Measurements from ENCODE around the gene ELMOD3.
"Not testable (repeated sequence)": the region's sequence is repeated elsewhere in the genome, so short reads cannot be mapped to it uniquely, and the experiment has no call there.

Gene ELMOD3

DNA sequence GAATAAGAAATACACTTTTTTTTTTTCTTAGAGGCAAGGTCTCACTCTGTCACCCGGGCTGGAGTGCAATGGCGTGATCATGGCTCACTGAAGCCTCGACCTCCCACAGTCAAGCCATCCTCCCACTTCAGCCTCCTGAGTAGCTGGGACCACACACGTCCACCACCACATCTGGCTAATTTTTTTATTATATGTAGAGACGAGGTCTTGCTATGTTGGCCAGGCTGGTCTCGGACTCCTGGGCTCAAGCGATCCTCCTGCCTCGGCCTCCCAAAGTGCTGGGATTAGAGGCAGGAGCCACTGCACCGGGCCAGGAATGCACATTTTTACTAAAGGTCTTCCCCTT, 29.1 kb upstream of the ELMOD3 start:
- H3K4me3 Mint-ChIP-seq = peak overlapping the region; percentile 99
- peaks cover 65% of the 10 kb centered on the region for H3K36me3 Mint-ChIP-seq
- ATAC-seq = no peak
- H3K27me3 Mint-ChIP-seq = no peaks in the 10 kb centered on the region
- H3K9me3 Mint-ChIP-seq = no peaks in the 10 kb centered on the region
- peak overlapping the region; percentile 98 for H3K27ac Mint-ChIP-seq
- peaks cover 70% of the 10 kb centered on the region for H3K4me1 Mint-ChIP-seq

DNA sequence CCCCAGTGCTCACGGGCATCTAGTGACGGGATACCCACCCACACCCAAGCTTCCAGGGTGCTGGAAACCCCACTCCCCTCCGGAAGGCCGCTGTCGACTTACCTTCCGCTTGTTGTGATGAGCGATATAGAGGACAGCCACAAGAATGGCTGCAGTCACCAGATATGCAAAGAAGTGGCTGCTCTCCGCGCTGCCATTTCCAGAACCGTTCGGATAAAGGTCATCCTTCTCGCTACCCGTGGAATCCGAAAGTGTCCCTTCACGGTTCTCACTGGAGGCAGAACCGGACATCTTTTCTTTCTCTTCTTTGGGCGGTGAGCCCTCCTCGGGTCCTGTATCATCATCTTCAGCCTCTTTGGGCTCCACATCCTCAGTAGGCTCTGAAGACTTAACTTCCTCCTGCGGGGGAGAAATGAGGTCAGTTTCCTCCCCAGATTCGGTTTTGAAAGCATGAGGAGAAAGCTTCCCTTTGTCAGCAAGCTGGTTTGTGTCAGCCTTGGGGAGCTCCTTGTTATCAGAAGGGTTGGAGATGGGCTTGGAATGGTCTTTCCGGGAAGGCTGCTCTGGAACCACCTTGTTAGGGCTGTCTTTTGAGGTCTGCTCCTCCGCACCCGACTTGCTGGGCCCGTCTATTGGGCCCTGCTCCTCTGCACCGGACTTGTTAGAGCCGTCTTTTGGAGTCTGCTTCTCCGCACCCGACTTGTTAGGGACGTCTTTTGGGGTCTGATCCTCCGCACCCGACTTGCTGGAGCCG, 28.0 kb upstream of the ELMOD3 start:
- Mint-ChIP-seq H3K9me3 (no peaks in the 10 kb centered on the region), H3K27ac (peak overlapping the region; percentile 98), H3K27me3 (no peaks in the 10 kb centered on the region), H3K4me3 (peak overlapping the region; percentile 99), H3K4me1 (peaks cover 68% of the 10 kb centered on the region), H3K36me3 (peaks cover 58% of the 10 kb centered on the region)
- peak; percentile 52 for ATAC-seq

DNA sequence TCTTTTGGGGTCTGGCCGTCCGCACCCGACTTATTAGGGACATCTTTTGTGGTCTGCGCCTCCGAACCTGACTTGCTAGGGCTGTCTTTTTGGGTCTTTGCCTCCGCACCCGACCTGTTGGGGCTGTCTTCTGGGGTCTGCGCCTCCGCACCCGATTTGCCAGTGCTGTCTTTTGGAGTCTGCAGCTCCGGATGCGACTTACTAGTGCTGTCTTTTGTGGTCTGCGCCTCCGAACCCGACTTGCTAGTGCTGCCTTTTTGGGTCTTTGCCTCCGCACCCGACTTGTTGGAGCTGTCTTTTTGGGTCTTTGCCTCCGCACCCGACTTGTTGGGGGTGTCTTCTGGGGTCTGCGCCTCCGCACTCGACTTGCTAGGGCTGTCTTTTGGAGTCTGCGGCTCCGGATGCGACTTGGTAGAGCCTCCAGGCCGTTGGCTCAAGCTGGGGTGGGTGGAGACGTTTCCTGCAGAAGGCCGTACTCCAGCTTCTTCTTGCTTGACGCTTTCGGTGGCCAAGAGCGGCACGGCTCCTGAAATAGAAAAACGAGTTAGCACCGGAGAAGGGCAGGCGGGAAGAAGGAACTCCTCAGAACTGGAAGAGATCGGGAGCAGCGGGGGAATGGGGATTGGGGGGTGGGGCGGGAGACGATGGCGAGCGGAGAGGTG, 27.3 kb upstream of the ELMOD3 start:
- Mint-ChIP-seq H3K9me3 (no peaks in the 10 kb centered on the region), H3K36me3 (peaks cover 52% of the 10 kb centered on the region), H3K4me1 (peaks cover 63% of the 10 kb centered on the region), H3K4me3 (peak overlapping the region; percentile 99), H3K27ac (peak overlapping the region; percentile 98), H3K27me3 (no peaks in the 10 kb centered on the region)
- ATAC-seq = peak; percentile 68

DNA sequence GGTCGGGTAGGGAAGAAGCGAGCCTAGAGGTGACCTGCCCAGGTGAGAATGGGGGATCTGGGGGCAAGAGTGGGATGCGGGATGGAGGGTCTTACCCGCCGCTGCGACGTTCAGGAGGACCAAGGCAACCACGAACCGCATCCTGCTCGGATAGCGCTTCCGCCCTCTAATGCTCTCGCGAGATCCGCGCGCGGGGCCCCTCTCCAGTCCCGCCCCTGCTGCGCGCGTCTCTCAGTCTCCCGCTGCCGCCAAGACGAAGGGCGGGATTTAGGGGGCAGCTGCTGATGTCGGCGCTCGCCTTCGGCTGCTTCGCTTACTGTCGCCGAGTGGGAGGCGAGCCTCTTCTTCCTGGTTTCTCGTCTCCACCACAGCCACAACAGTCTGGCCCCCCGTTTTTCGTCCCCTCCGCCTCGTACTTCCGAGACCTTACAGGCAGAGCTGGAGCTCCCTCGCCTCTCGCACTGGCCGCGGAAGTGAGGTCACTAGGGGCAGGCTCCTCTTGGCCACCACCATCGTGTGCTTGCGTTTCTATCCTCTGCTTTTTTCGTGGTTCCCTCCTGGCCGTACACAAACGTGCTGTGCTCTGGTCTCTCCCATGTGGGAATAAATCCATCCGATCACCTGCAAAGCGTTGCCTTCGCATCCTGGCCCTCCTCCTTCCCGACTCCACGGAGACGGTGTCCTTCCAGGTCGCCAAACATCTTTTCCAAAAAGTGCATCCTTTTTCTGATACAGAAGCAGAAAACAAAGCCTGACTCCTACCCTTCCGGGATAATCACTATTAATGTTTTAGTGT, 26.5 kb upstream of the ELMOD3 start, which contains the start of gene TGOLN2:
TGOLN2 (minus strand) TSS at position 168 of the 796 bp plus-strand sequence; CDS start at position 141, 27 bp downstream.
- peaks cover 45% of the 10 kb centered on the region for H3K36me3 Mint-ChIP-seq
- no peaks in the 10 kb centered on the region for H3K9me3 Mint-ChIP-seq
- peak; percentile 96 for ATAC-seq
- H3K4me1 Mint-ChIP-seq = peaks cover 56% of the 10 kb centered on the region
- H3K27ac Mint-ChIP-seq = peak within 1 kb of the TSS; percentile 98
- peak within 1 kb of the TSS; percentile 99 for H3K4me3 Mint-ChIP-seq
- no peaks in the 10 kb centered on the region for H3K27me3 Mint-ChIP-seq

DNA sequence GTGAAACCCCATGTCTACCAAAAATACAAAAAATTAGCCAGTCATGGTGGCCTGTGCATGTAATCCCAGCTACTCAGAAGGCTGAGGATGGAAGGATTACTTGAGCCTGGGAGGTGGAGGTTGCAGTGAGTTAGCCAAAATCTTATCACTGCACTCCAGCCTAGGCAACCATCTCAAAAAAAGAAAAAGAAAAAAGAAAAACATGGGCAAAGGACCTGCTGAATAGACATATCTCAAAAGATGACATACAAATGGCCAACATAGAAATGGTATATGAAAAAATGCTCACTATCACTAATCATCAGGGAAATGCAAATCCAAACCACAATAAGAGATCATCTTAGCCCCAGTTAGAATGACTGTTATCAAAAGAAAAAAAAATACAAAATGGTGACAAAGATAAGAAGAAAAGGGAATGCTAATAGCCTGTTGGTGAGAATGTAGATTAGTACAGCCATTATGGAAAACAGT, 25.4 kb upstream of the ELMOD3 start:
- no peak for ATAC-seq
- Mint-ChIP-seq H3K36me3 (peaks cover 37% of the 10 kb centered on the region), H3K4me1 (peaks cover 44% of the 10 kb centered on the region), H3K4me3 (no peak overlapping the region), H3K27ac (peak overlapping the region; percentile 98), H3K27me3 (no peaks in the 10 kb centered on the region), H3K9me3 (no peaks in the 10 kb centered on the region)

DNA sequence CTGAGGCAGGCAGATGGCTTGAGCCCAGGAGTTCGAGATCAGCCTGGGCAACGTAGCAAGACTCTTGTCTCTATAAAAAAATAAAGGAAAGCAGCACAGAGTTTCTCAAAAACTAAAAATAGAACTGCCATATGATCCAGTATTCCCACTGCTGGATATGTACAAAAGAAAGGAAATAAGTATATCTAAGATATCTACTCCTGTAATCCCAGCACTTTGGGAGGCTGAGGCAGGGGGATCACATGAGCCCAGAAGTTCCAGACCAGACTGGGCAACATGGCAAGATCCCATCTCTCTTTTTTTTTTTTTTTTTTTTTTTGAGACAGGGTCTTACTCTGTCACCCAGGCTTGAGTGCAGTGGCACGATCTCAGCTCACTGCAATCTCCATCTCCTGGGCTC, 24.9 kb upstream of the ELMOD3 start:
- not testable (repeated sequence) for H3K27me3 Mint-ChIP-seq, H3K4me3 Mint-ChIP-seq, ATAC-seq, H3K9me3 Mint-ChIP-seq
- peaks cover 39% of the 10 kb centered on the region for H3K4me1 Mint-ChIP-seq
- peak overlapping the region; percentile 98 for H3K27ac Mint-ChIP-seq
- H3K36me3 Mint-ChIP-seq = peaks cover 34% of the 10 kb centered on the region

DNA sequence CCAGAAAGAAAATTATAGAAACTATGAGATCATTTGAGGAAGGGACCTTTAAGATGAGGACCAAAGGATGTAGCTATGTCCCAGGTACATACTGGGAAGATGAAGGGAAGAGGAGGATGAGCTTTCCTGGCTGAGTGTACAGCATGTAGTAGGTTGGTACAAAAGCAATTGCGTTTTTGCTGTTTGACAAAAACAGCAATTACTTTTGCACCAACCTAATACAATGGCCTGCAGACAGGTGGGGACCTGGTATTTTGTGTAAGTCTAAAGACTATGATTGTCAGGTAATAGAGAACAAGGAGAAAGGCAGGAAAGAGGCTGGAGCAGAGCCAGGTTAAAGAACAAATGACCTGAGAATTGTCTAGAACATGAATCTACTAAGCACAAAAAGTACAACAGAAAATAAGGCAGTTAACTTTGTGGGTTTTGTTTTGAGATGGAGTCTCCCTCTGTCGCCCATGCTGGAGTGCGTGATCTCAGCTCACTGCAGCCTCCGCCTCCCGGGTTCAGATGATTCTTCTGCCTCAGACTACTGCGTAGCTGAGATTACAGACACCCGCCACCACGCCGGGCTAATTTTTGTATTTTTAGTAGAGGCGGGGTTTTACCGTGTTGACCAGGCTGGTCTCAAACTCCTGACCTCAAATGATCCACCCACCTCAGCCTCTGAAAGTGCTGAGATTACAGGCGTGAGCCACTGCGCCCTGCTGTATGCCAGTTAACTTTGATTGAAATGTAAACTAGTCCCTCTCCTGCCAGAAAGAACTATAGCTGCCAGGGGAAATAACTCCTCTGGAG, 23.5 kb upstream of the ELMOD3 start:
- Mint-ChIP-seq H3K4me1 (peaks cover 26% of the 10 kb centered on the region), H3K4me3 (no peak overlapping the region)
- no peak for ATAC-seq

DNA sequence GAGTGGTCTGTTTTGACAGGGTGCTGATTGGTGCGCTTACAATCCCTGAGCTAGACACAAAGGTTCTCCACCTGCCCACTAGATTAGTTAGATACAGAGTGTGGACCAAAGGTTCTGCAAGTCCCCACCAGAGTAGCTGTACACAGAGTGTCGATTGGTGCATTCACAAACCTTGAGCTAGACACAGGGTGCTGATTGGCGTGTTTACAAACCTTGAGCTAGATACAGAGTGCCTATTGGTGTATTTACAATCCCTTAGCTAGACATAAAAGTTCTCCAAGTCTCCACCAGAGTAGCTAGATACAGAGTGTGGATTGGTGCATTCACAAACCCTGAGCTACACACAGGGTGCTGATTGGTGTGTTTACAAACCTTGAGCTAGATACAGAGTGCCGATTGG, 20.7 kb upstream of the ELMOD3 start:
- H3K36me3 Mint-ChIP-seq, ATAC-seq, H3K27ac Mint-ChIP-seq: not testable (repeated sequence)

More for the DNA sequence above, 23.5 kb upstream of the ELMOD3 start:
- no peaks in the 10 kb centered on the region for H3K9me3 Mint-ChIP-seq
- H3K36me3 Mint-ChIP-seq = peaks cover 21% of the 10 kb centered on the region
- H3K27ac Mint-ChIP-seq = no peak overlapping the region
- H3K27me3 Mint-ChIP-seq = no peaks in the 10 kb centered on the region

DNA sequence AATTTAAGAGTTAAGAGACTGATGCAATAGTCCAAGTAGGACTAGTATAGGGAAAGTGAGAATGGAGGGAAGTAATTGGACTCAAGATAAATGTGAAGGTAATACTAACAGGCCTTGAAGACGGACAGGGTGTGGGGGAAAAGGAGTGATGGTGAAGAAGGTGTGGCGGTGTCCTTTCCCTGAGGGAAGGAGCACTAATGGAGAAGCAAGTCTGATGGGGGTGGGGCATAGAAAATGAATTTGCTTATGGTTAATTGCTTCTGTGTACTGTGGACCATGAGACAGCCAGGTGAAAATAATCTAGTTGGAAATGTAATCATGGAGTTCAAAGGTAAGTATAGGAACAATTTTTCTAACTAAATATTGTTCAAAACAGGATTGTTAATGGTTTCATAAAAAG, 19.6 kb upstream of the ELMOD3 start:
- Mint-ChIP-seq H3K27me3 (no peaks in the 10 kb centered on the region), H3K27ac (no peak overlapping the region), H3K9me3 (no peaks in the 10 kb centered on the region), H3K4me3 (no peak overlapping the region), H3K36me3 (peaks cover 5% of the 10 kb centered on the region), H3K4me1 (peaks cover 8% of the 10 kb centered on the region)
- ATAC-seq = no peak

More for the DNA sequence above, 20.7 kb upstream of the ELMOD3 start:
- H3K9me3 Mint-ChIP-seq, H3K27me3 Mint-ChIP-seq, H3K4me3 Mint-ChIP-seq: not testable (repeated sequence)
- peaks cover 16% of the 10 kb centered on the region for H3K4me1 Mint-ChIP-seq

DNA sequence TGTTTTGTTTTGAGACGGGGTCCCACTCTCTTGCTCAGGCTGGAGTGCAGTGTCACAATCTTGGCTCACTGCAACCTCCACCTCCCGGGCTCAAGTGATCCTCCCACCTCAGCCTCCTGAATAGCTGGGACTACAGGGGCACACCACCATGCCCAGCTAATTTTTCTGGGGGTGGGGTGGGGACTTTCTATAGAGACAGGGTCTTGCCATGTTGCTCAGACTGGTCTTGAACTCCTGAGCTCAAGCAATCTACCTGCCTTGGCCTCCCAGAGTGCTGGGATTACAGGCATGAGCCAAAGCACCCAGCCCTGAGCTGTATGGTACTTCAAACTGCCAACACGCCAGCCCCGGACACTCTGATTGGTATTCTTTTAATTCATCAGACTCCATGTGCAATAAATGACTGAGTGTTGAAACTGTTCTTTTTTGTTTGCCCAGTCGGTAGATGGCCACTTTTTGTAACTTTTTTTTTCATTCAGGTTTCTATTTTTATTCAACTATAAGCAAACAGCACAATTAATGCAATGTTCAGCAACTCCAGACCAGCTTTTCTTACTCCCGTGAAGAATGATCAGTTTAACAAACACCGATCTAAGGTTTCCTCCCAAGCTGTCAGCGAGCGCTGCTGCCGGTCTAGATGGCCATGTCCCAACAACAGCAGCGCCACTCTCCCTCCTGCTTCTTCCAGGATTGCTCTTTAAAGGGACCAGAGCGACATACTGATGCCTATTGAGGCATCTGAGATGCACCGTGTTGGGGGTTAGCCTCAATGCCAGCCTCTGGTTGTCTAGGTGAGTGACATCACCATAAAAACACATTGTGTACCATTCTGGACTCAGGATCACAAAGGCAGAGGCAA, 14.3 kb upstream of the ELMOD3 start:
- Mint-ChIP-seq H3K4me3 (no peak overlapping the region), H3K27ac (no peak overlapping the region), H3K27me3 (no peaks in the 10 kb centered on the region), H3K9me3 (no peaks in the 10 kb centered on the region), H3K36me3 (peaks cover 30% of the 10 kb centered on the region), H3K4me1 (no peaks in the 10 kb centered on the region)
- no peak for ATAC-seq

DNA sequence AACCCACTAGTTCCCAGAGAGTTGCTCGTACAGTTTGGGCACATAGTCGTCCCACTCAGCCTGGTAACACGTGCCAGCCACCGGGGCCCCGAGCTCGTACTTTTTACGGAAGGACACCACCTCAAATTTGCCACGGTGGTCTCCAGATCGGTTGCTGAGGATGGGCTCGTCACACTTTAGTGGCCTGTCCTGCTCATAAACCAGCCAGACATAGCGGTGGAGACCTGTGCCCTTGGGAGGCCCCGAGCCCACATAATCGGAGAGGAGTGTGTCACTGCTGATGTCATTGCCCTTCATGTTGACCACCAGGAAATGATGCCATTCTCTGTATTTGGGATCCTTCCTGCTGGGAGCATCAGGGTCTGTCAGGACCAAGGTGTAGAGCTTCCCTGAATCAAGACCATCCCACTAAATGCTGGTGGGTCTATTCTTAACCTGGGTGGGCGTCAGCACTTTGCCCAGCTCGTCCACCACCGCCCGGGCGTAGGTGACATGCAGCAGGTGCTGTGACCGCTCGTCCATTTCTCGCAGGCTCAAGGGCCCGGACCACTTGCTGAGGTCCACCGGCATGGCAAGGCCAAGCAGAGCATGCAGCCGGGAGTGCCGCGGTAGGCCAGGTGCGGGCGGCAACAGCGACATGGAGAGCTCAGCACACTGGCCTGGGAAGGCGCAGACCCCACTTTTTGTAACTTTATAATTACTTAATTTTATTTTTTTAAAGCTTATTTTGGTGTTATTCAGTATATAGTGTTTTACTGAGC, 13.1 kb upstream of the ELMOD3 start:
- H3K27me3 Mint-ChIP-seq = no peaks in the 10 kb centered on the region
- peaks cover 38% of the 10 kb centered on the region for H3K36me3 Mint-ChIP-seq
- no peak overlapping the region for H3K4me3 Mint-ChIP-seq
- no peaks in the 10 kb centered on the region for H3K4me1 Mint-ChIP-seq
- H3K9me3 Mint-ChIP-seq = no peaks in the 10 kb centered on the region
- ATAC-seq = no peak
- H3K27ac Mint-ChIP-seq = no peak overlapping the region

DNA sequence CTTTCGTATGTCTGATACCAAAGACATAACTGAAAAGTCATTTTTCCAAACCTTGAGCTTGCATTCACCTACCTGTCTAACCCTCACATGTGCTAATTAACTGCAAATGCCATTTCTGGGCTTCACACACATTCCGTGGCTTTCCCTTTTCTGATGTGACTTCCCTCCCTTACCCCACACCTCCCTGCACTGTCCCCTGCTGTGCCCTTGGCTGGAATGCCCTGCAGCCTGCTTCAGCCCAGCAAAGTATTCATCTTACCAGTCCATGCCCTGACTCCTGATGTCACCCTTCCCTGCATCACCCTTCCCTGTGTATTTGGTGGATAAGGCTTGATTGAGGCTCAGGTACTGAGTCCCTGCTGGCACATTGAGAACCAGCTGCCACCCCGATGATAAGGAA, 12.4 kb upstream of the ELMOD3 start:
- no peak for ATAC-seq
- no peaks in the 10 kb centered on the region for H3K27me3 Mint-ChIP-seq
- H3K27ac Mint-ChIP-seq = no peak overlapping the region
- H3K9me3 Mint-ChIP-seq = no peaks in the 10 kb centered on the region
- H3K4me3 Mint-ChIP-seq = no peak overlapping the region
- H3K36me3 Mint-ChIP-seq = peaks cover 44% of the 10 kb centered on the region
- H3K4me1 Mint-ChIP-seq = no peaks in the 10 kb centered on the region

DNA sequence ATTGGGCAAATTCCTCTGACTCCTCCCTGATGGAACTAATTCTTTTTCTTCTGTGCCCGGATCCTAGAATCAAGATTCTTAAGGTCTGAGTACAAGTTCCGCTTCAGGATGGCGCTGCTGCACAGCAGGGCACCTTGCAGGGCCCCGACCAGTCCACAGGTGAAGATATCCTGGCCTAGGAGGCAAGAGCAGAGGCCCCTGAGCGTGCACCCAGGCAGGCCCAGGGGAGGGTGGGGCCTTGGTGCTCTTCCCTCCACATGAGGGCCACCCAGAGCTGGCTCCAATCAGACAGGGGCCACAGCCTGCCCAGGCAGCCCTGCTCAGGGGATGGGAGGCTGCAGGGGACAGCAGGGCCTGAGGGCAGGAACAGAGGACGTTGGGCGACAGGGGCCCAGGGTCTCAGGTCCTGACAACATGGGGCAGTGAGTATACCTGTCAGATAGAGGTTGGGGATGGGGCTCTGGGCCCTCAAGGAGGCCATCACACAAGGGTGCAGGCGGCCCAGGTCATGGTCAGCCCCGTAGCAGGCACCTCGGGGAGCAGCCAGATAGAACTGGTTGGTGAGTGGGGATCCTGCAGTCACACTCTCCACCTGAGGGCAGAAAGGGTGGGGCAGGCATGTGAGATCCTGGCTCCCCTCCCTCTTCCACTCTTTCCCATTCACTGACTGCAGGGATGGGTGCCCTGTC, 11.2 kb upstream of the ELMOD3 start:
- not testable (repeated sequence) for H3K4me1 Mint-ChIP-seq, H3K27ac Mint-ChIP-seq, H3K27me3 Mint-ChIP-seq, H3K9me3 Mint-ChIP-seq, H3K4me3 Mint-ChIP-seq
- peaks cover 53% of the 10 kb centered on the region for H3K36me3 Mint-ChIP-seq
- ATAC-seq = peak; percentile 61
